ENCODE results near the gene PXYLP1.

PXYLP1 gene

GRCh38 chr3:141258973-141259372 is 27.3 kb downstream of the PXYLP1 start:
- TF ChIP-seq, protein P1, sequence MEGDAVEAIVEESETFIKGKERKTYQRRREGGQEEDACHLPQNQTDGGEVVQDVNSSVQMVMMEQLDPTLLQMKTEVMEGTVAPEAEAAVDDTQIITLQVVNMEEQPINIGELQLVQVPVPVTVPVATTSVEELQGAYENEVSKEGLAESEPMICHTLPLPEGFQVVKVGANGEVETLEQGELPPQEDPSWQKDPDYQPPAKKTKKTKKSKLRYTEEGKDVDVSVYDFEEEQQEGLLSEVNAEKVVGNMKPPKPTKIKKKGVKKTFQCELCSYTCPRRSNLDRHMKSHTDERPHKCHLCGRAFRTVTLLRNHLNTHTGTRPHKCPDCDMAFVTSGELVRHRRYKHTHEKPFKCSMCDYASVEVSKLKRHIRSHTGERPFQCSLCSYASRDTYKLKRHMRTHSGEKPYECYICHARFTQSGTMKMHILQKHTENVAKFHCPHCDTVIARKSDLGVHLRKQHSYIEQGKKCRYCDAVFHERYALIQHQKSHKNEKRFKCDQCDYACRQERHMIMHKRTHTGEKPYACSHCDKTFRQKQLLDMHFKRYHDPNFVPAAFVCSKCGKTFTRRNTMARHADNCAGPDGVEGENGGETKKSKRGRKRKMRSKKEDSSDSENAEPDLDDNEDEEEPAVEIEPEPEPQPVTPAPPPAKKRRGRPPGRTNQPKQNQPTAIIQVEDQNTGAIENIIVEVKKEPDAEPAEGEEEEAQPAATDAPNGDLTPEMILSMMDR (IDR thresholded peaks at IDR 0.05; ENCODE audit: low read depth, low read length) = no peak
- no peak overlapping the region for H3K4me3 ChIP-seq (ENCODE audit: low read depth, low read length)

DNA sequence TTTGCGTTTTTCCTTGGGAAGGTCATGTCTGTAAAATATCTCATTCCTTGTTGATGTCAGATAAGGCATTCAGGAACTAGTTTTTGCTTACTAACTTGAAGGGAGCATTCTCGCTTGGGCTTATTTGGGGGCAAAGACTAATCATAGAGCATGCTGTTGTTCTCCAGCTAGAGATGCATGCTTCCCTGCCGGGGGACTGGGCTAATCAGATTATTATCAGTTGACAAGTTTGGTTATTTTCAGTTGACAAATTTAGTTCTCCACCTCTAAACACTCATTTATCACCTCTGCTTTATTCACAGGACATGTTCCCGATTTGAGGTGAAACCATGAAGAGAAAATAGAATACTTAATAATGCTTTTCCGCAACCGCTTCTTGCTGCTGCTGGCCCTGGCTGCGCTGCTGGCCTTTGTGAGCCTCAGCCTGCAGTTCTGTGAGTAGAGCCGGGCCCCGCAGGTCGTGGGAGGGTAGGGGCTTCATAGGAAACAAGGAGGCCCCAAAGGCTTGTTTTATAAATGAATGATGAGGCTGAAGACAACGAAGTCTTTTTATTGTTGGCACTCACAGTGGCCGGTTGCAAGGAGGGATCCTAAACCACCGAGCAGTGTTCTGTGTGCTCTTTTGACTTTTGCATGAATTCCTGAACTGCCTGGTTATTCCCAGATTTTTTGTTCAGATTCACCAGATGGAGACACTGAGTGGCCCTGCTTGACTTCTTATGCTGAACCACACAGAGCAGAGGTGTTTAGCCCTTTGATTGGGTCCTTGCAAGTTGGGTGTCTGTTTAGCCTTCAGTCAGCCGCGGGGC is 28.4 kb downstream of the PXYLP1 start:
- TF ChIP-seq, protein P1 (IDR thresholded peaks at IDR 0.05; ENCODE audit: low read depth, low read length) = no peak
- no peak overlapping the region for H3K4me3 ChIP-seq (ENCODE audit: low read depth, low read length)

- TF ChIP-seq, protein P1 (IDR thresholded peaks at IDR 0.05; ENCODE audit: low read depth, low read length) = no peak
Observed at GRCh38 chr3:141260630-141260927, 29.0 kb downstream of the PXYLP1 start.

GRCh38 chr3:141261472-141262307 is 30.1 kb downstream of the PXYLP1 start:
- TF ChIP-seq, protein P1 (IDR thresholded peaks at IDR 0.05; ENCODE audit: low read depth, low read length) = no peak
- H3K4me3 ChIP-seq (ENCODE audit: low read depth, low read length) = no peak overlapping the region

More at GRCh38 chr3:141260630-141260927, 29.0 kb downstream of the PXYLP1 start:
- H3K4me3 ChIP-seq (ENCODE audit: low read depth, low read length) = no peak overlapping the region

DNA sequence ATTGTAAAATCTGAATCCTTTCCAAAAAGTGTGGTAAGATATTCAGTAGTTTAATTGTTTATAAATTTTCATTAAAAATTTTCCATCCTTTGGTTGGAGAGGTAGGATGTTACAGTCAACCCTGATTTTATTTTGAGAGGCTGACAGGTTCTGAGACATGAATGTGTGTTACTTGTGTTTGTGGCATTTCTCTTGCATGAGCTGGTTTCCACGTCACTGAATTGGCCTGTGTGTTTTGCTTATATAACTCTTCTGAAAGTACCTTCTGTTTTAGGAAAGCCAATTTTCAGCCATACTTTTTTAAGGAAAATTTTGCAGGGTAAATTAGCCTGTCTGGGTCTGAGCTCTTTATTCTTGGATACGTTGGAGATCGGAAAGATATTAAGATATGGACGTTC is 30.7 kb downstream of the PXYLP1 start:
- TF ChIP-seq, protein P1 (IDR thresholded peaks at IDR 0.05; ENCODE audit: low read depth, low read length) = no peak
- no peak overlapping the region for H3K4me3 ChIP-seq (ENCODE audit: low read depth, low read length)

- TF ChIP-seq, protein P1 (IDR thresholded peaks at IDR 0.05; ENCODE audit: low read depth, low read length) = no peak
- no peak overlapping the region for H3K4me3 ChIP-seq (ENCODE audit: low read depth, low read length)
Observed at GRCh38 chr3:141266186-141266585, 34.6 kb downstream of the PXYLP1 start.

All from WI38 (cell line).